CD14-positive monocyte (primary cell): ENCODE data around the gene TRIM67. TPM values are rescaled to one million over a fixed set of nuclear protein-coding genes. Genes with fewer than 3 reads are reported as not detected.
"Not testable (repeated sequence)": the region's sequence is repeated elsewhere in the genome, so short reads cannot be mapped to it uniquely, and the experiment has no call there.

ENCODE experiments used
- DNase-seq, 3 donors: peaks; one replicate each; pipeline ENCODE4 v3.0.0-alpha.2; 2011 to 2022
- H2AFZ ChIP-seq: 2 replicates; pipeline ENCODE4 v1.6.0; 2012; ENCODE audit warnings: mild to moderate bottlenecking, low read depth, low read length, inconsistent platforms; ENCODE audit not compliant: insufficient read depth, poor library complexity, severe bottlenecking
- H3K27ac ChIP-seq, 2 donors: 1 replicate in 1 of 2; 2 replicates in 1 of 2; pipeline ENCODE4 v1.5.1; 2012 to 2013; ENCODE audit warnings: low read length in 2 of 2, control low read depth in 1 of 2, inconsistent platforms in 1 of 2, low read depth in 1 of 2, mild to moderate bottlenecking in 1 of 2
- H3K27me3 ChIP-seq, 2 donors: one replicate each; pipeline versions ENCODE4 v1.6.0 to v1.6.1; 2011 to 2013; ENCODE audit warnings: low read length in 2 of 2; ENCODE audit not compliant: control insufficient read depth in 2 of 2, insufficient read depth in 2 of 2
- H3K36me3 ChIP-seq, 2 donors: replicated peaks in 1 of 2; 1 replicate in 1 of 2; 2 replicates in 1 of 2; pipeline versions ENCODE4 v1.5.1 to v1.6.1; 2012 to 2013; ENCODE audit warnings: low read length in 2 of 2, control low read depth in 1 of 2, inconsistent platforms in 1 of 2, mild to moderate bottlenecking in 1 of 2; ENCODE audit not compliant: insufficient read depth in 2 of 2, control insufficient read depth in 1 of 2
- H3K4me1 ChIP-seq, 2 donors: 1 replicate in 1 of 2; 2 replicates in 1 of 2; pipeline versions ENCODE4 v1.5.1 to v1.6.1; 2012 to 2013; ENCODE audit warnings: low read length in 2 of 2, control low read depth in 1 of 2, inconsistent platforms in 1 of 2, mild to moderate bottlenecking in 1 of 2, moderate library complexity in 1 of 2; ENCODE audit not compliant: insufficient read depth in 2 of 2, control insufficient read depth in 1 of 2
- H3K4me2 ChIP-seq: replicated peaks from 2 replicates; pipeline ENCODE3; 2012; ENCODE audit warnings: low read length, moderate library complexity, mild to moderate bottlenecking; ENCODE audit not compliant: poor library complexity, severe bottlenecking; ENCODE audit errors: extremely low read depth
- H3K4me3 ChIP-seq, 3 experiments: fragments of 200-600 bp in 1 of 3; sonication (generic) in 1 of 3; replicated peaks in 1 of 3; 1 replicate in 2 of 3; 2 replicates in 1 of 3; pipeline ENCODE4 v1.5.1; 2011 to 2013; ENCODE audit warnings: low read length in 3 of 3, mild to moderate bottlenecking in 3 of 3, control low read depth in 2 of 3, low read depth in 2 of 3, inconsistent platforms in 1 of 3, moderate library complexity in 1 of 3
- H3K79me2 ChIP-seq: 2 replicates; pipeline ENCODE4 v1.6.0; 2012; ENCODE audit warnings: mild to moderate bottlenecking, control low read depth, inconsistent platforms, low read length, moderate library complexity; ENCODE audit not compliant: insufficient read depth
- H3K9ac ChIP-seq: 2 replicates; pipeline ENCODE4 v1.6.0; 2017; ENCODE audit warnings: low read length, mild to moderate bottlenecking; ENCODE audit not compliant: insufficient read depth, poor library complexity, severe bottlenecking
- H3K9me3 ChIP-seq, 2 donors: replicated peaks in 1 of 2; 1 replicate in 1 of 2; 2 replicates in 1 of 2; pipeline versions ENCODE4 v1.5.1 to v1.6.1; 2012 to 2013; ENCODE audit warnings: low read length in 2 of 2, control low read depth in 1 of 2; ENCODE audit not compliant: control insufficient read depth in 1 of 2, insufficient read depth in 1 of 2
- H4K20me1 ChIP-seq: 2 replicates; pipeline ENCODE4 v1.6.0; 2012; ENCODE audit warnings: mild to moderate bottlenecking, low read length, control low read depth, moderate library complexity; ENCODE audit not compliant: insufficient read depth
- H3K27ac Mint-ChIP-seq, 7 donors: one replicate each; pipeline ENCODE4 v1.8.0; 2020; ENCODE audit warnings: mild to moderate bottlenecking in 7 of 7, mixed read lengths in 7 of 7, moderate library complexity in 6 of 7, inconsistent platforms in 2 of 7
- H3K27me3 Mint-ChIP-seq, 3 donors: one replicate each; pipeline ENCODE4 v1.8.0; 2021 to 2022; ENCODE audit warnings: low read depth in 3 of 3, mild to moderate bottlenecking in 3 of 3, mixed read lengths in 3 of 3, moderate library complexity in 3 of 3, inconsistent platforms in 1 of 3
- H3K36me3 Mint-ChIP-seq, 2 donors: one replicate each; pipeline ENCODE4 v1.8.0; 2020; ENCODE audit warnings: mixed read lengths in 2 of 2, inconsistent platforms in 1 of 2, mild to moderate bottlenecking in 1 of 2
- H3K4me1 Mint-ChIP-seq: one replicate; pipeline ENCODE4 v1.8.0; 2020; ENCODE audit warnings: mild to moderate bottlenecking, mixed read lengths
- H3K4me3 Mint-ChIP-seq, 2 donors: one replicate each; pipeline ENCODE4 v1.8.0; 2020; ENCODE audit warnings: mild to moderate bottlenecking in 2 of 2, mixed read lengths in 2 of 2, moderate library complexity in 1 of 2
- H3K9me3 Mint-ChIP-seq, 7 donors: one replicate each; pipeline ENCODE4 v1.8.0; 2020 to 2022; ENCODE audit warnings: mixed read lengths in 7 of 7, mild to moderate bottlenecking in 6 of 7, moderate library complexity in 6 of 7, inconsistent platforms in 2 of 7
- WGBS: methylation state at CpG from one replicate; pipeline ENCODE4 v1.1.5; 2013; ENCODE audit warnings: missing lambda C conversion rate; ENCODE audit not compliant: insufficient coverage; 5-methylcytosine and 5-hydroxymethylcytosine counted together
- intact Hi-C, 2 donors: fragments of 100-400 bp; cut with micrococcal nuclease; formaldehyde crosslinking; loops; one replicate each; pipeline versions ENCODE4 v1.15.0 to v1.15.1; 2023
- polyA plus RNA-seq, 3 donors: library from polyadenylated mRNA; depleted of rRNA in 1 of 3; unstranded in 2 of 3; stranded (reverse) in 1 of 3; fragments of 300-500 nt in 2 of 3; fragments of >200 nt in 1 of 3; fragmentation: Illumina TruSeq in 2 of 3; gene quantifications; 1 replicate in 2 of 3; 2 replicates in 1 of 3; pipeline ENCODE4 v1.2.3, GENCODE V29; 2012 to 2021
- TF ChIP-seq, protein P1 (sequence below): fragments of 200-600 bp; IDR thresholded peaks from one replicate; pipeline ENCODE4 v1.8.0; 2022; ENCODE audit warnings: antibody characterized with exemption, mild to moderate bottlenecking

Gene TRIM67
- polyA plus RNA-seq, 3 donors, result not detected

DNA sequence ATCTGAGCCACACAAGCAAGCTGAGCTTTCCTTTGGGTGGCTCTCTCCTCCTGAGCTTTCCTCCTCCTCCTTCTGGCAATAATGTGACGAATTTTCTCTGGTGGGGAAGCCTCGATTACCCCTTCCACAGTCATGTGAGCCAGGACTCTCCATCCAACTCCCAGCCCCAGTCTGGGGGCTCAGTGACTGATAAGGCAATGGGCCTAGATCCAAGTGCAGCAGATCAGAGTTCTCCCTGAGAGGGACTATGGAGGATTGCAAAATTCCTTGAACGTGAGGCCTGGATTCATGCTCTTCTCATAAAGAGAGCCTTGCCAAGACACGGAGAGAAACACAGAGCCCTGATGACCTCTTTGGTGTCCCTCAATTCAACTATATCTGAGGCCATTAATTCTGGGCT, 31.3 kb upstream of the TRIM67 start:
- Histone ChIP-seq H3K4me3 (no peak overlapping the region), H2AFZ (no peak overlapping the region), H3K36me3 (no peaks in the 10 kb centered on the region), H3K4me1 (no peaks in the 10 kb centered on the region), H4K20me1 (no peaks in the 10 kb centered on the region), H3K9me3 (peaks cover 0 to 5% of the 10 kb centered on the region in 2 donors), H3K4me2 (no peak overlapping the region), H3K9ac (no peak overlapping the region), H3K27ac (no peak overlapping the region), H3K79me2 (no peaks in the 10 kb centered on the region), H3K27me3 (no peaks in the 10 kb centered on the region)
- Mint-ChIP-seq H3K27me3 (peaks cover 2 to 9% (median 3%) of the 10 kb centered on the region in 3 donors), H3K4me1 (no peaks in the 10 kb centered on the region), H3K36me3 (no peaks in the 10 kb centered on the region), H3K4me3 (no peak overlapping the region), H3K9me3 (peaks cover 0 to 12% (median 7%) of the 10 kb centered on the region in 7 donors), H3K27ac (no peak overlapping the region)
- no peak for DNase-seq
- no CpG with 5 or more reads among the region's 4 CpGs for WGBS
- TF ChIP-seq, protein P1, sequence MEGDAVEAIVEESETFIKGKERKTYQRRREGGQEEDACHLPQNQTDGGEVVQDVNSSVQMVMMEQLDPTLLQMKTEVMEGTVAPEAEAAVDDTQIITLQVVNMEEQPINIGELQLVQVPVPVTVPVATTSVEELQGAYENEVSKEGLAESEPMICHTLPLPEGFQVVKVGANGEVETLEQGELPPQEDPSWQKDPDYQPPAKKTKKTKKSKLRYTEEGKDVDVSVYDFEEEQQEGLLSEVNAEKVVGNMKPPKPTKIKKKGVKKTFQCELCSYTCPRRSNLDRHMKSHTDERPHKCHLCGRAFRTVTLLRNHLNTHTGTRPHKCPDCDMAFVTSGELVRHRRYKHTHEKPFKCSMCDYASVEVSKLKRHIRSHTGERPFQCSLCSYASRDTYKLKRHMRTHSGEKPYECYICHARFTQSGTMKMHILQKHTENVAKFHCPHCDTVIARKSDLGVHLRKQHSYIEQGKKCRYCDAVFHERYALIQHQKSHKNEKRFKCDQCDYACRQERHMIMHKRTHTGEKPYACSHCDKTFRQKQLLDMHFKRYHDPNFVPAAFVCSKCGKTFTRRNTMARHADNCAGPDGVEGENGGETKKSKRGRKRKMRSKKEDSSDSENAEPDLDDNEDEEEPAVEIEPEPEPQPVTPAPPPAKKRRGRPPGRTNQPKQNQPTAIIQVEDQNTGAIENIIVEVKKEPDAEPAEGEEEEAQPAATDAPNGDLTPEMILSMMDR, result no peak
- intact Hi-C loops, result no loop called here

DNA sequence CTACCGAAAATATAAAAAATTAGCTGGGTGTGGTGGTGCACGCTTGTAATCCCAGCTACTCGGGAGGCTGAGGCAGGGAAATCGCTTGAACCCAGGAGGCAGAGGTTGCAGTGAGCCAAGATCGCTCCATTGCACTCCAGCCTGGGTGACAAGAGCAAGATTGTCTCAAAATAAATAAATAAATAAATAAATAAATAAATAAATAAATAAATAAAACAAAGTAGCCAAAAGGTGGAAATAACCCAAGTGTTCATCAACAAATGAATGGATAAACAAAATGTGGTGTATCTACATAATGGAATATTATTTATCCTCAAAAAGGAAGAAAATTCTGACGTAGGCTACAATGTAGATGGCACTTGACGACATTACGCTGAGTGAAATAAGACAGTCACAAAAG, 29.3 kb upstream of the TRIM67 start:
- DNase-seq, H3K27ac ChIP-seq, H2AFZ ChIP-seq, H3K4me1 Mint-ChIP-seq, H3K4me1 ChIP-seq, H3K4me3 Mint-ChIP-seq, H3K36me3 ChIP-seq, H3K27ac Mint-ChIP-seq, H3K9me3 ChIP-seq, intact Hi-C loops, H3K4me3 ChIP-seq, H3K4me2 ChIP-seq, H3K9ac ChIP-seq, H4K20me1 ChIP-seq, H3K27me3 ChIP-seq, H3K79me2 ChIP-seq, H3K36me3 Mint-ChIP-seq: not testable (repeated sequence)
- 98% methylated on average over 7 of the region's 8 CpGs for WGBS
- Mint-ChIP-seq H3K9me3 (peaks cover 0 to 12% (median 3%) of the 10 kb centered on the region in 7 donors), H3K27me3 (peaks cover 0 to 12% (median 3%) of the 10 kb centered on the region in 3 donors)
